Lower lobe of right lung (tissue), 2 donors: Measurements from ENCODE around the gene ZNF556. TPM values are rescaled to one million over a fixed set of nuclear protein-coding genes. Genes with fewer than 3 reads are reported as not detected.
"Not testable (repeated sequence)": the region's sequence is repeated elsewhere in the genome, so short reads cannot be mapped to it uniquely, and the experiment has no call there.

ENCODE experiments used
- ATAC-seq, 2 donors: fragments of 200-7000 bp; cut with Tn5 transposase; one replicate each; pipeline ENCODE4 v1.9.1; 2020 to 2022; ENCODE audit warnings: mild to moderate bottlenecking in 2 of 2, moderate library complexity in 2 of 2
- DNase-seq: peaks from one replicate; pipeline ENCODE4 v3.0.0-alpha.2; 2020
- H3K27ac ChIP-seq: fragments of 200-600 bp; one replicate; pipeline ENCODE4 v1.8.0; 2022
- H3K27me3 ChIP-seq: fragments of 200-600 bp; one replicate; pipeline ENCODE4 v1.8.0; 2022; ENCODE audit warnings: low read depth
- H3K36me3 ChIP-seq: fragments of 200-600 bp; one replicate; pipeline ENCODE4 v1.8.0; 2022; ENCODE audit warnings: mild to moderate bottlenecking
- H3K4me1 ChIP-seq: fragments of 200-600 bp; one replicate; pipeline ENCODE4 v1.8.0; 2022
- H3K4me3 ChIP-seq: fragments of 200-600 bp; one replicate; pipeline ENCODE4 v1.8.0; 2022; ENCODE audit warnings: mild to moderate bottlenecking
- H3K9me3 ChIP-seq: fragments of 200-600 bp; one replicate; pipeline ENCODE4 v1.8.0; 2022
- CTCF ChIP-seq: fragments of 200-600 bp; IDR thresholded peaks from one replicate; pipeline ENCODE4 v1.8.0; 2022; ENCODE audit warnings: antibody characterized with exemption, mild to moderate bottlenecking
- intact Hi-C: fragments of 100-400 bp; cut with DNase I; formaldehyde crosslinking; loops from one replicate; pipeline ENCODE4 v1.11.0; 2022
- total RNA-seq: library from RNA; stranded (reverse); fragmentation: NEBNext Ultra II Directional; extraction: Animal tissue kit (Norgen Biotek cat#: 25700); gene quantifications from one replicate; pipeline ENCODE4 v1.2.1, GENCODE V29; 2021
- donor health status: DM: no; HTN: yes; CAD: no; lungs with severe emphysema.

The ZNF556 gene
- total RNA-seq, 1 donor from 2014 or later = not detected

DNA sequence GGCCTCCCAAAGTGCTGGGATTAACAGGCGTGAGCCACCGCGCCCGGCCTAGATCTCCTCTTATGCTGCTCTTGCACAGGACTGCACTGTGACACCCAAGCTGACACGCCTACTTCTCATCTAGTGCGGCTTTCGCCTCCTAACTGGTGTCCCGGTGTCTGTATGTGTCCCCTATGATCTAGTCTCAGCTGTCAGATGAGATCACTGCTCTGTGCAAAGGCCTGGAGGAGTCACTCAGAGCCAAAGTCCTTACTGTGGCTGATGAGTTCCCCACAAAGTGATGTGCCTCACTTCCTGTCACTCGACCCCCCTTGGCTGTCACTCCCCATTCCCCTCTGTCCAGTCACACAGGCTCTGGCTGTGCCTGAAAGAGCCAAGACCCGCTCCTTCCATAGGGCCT is 2.5 kb downstream of the ZNF556 start:
- no peaks in the 10 kb centered on the region for H3K36me3 ChIP-seq
- H3K27ac ChIP-seq = no peak overlapping the region
- ATAC-seq = no peak
- H3K4me1 ChIP-seq = no peaks in the 10 kb centered on the region
- H3K27me3 ChIP-seq = no peaks in the 10 kb centered on the region
- intact Hi-C loops = no loop called here
- no peak for TF ChIP-seq CTCF
- DNase-seq = no peak
- H3K4me3 ChIP-seq = no peak overlapping the region
- H3K9me3 ChIP-seq = no peaks in the 10 kb centered on the region

DNA sequence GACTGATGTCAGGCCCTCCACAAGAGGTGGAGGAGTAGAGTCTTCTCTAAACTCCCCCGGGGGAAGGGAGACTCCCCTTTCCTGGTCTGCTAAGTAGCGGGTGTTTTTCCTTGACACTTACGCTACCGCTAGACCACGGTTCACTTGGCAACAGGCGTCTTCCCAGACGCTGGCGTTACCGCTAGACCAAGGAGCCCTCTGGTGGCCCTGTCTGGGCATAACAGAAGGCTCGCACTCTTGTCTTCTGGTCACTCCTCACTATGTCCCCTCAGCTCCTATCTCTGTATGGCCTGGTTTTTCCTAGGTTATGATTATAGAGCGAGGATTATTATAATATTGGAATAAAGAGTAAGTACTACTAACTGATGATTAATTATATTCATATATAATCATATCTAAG is 5.0 kb downstream of the ZNF556 start:
- H3K4me3 ChIP-seq, H3K9me3 ChIP-seq, H3K36me3 ChIP-seq, intact Hi-C loops, DNase-seq, H3K27me3 ChIP-seq, H3K27ac ChIP-seq, H3K4me1 ChIP-seq, ATAC-seq: not testable (repeated sequence)

GRCh38 chr19:2877398-2878331 is 10.5 kb downstream of the ZNF556 start:
- intact Hi-C loops = no loop called here

GRCh38 chr19:2883686-2884439 is 16.7 kb downstream of the ZNF556 start:
- H3K4me3 ChIP-seq = no peak overlapping the region
- intact Hi-C loops = no loop called here
- no peak for TF ChIP-seq CTCF
- no peak overlapping the region for H3K27ac ChIP-seq
- peaks cover 9% of the 10 kb centered on the region for H3K4me1 ChIP-seq
- DNase-seq (no peak), ATAC-seq (no peak)
- H3K9me3 ChIP-seq = peaks cover 4% of the 10 kb centered on the region
- no peaks in the 10 kb centered on the region for H3K27me3 ChIP-seq
- H3K36me3 ChIP-seq = no peaks in the 10 kb centered on the region

More at GRCh38 chr19:2877398-2878331, 10.5 kb downstream of the ZNF556 start:
- H3K36me3 ChIP-seq = no peaks in the 10 kb centered on the region
- no peaks in the 10 kb centered on the region for H3K4me1 ChIP-seq
- no peak for TF ChIP-seq CTCF
- DNase-seq (no peak), ATAC-seq (no peak)
- peaks cover 29% of the 10 kb centered on the region for H3K9me3 ChIP-seq
- H3K27me3 ChIP-seq = no peaks in the 10 kb centered on the region
- no peak overlapping the region for H3K27ac ChIP-seq
- no peak overlapping the region for H3K4me3 ChIP-seq

DNA sequence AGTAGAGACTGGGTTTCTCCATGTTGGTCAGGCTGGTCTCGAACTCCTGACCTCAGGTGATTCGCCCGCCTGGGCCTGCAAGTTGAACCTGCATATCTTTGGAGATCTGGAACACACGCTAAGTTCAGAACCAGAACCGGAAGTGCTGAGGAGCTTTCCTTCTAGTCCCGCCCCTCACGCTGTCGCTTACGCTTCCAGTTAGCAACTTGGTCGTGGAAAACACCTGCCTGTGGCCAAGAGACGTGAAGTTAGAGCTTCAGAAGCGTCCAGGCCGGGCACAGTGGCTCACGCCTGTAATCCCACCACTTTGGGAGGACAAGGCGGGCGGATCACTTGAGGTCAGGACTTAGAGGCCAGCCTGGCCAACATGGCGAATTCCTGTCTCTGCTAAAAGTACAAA is 18.6 kb downstream of the ZNF556 start:
- no peak for DNase-seq
- no peak overlapping the region for H3K27ac ChIP-seq
- H3K9me3 ChIP-seq = no peaks in the 10 kb centered on the region
- intact Hi-C loops = no loop called here
- no peak overlapping the region for H3K4me3 ChIP-seq
- no peaks in the 10 kb centered on the region for H3K36me3 ChIP-seq
- H3K4me1 ChIP-seq = peaks cover 9% of the 10 kb centered on the region
- no peak for ATAC-seq
- TF ChIP-seq CTCF = no peak
- H3K27me3 ChIP-seq = no peaks in the 10 kb centered on the region
